Measurements from ENCODE around the gene TMTC3.

DNA sequence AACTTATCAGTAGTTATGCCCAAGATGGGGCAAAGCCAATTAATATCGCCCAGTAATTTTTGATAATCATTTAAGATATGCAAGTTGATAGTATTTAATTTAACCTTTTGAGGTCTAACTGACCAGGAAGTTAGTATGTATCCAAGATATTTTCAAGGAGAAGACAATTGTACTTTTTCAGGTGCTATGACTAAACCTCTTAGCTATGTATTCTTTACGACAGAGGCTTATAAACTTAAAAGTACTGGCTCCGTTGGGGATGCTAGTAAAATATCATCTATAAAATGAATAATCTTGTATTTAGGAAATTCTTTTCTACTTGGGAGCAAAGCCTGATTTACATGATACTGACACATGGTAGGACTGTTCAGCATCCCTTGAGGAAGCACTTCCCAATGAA is 40.3 kb downstream of the TMTC3 start:
- TF ChIP-seq POLR2A (IDR thresholded peaks at IDR 0.05; ENCODE audit: low read depth, low read length) = no peak
- TF ChIP-seq POLR2AphosphoS5 (IDR thresholded peaks at IDR 0.05; ENCODE audit: insufficient read depth, low read depth, low read length) = no peak
- TF ChIP-seq, protein P1, sequence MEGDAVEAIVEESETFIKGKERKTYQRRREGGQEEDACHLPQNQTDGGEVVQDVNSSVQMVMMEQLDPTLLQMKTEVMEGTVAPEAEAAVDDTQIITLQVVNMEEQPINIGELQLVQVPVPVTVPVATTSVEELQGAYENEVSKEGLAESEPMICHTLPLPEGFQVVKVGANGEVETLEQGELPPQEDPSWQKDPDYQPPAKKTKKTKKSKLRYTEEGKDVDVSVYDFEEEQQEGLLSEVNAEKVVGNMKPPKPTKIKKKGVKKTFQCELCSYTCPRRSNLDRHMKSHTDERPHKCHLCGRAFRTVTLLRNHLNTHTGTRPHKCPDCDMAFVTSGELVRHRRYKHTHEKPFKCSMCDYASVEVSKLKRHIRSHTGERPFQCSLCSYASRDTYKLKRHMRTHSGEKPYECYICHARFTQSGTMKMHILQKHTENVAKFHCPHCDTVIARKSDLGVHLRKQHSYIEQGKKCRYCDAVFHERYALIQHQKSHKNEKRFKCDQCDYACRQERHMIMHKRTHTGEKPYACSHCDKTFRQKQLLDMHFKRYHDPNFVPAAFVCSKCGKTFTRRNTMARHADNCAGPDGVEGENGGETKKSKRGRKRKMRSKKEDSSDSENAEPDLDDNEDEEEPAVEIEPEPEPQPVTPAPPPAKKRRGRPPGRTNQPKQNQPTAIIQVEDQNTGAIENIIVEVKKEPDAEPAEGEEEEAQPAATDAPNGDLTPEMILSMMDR (IDR thresholded peaks at IDR 0.05; ENCODE audit: extremely low read depth in 1 of 2, insufficient read depth in 1 of 2, low read depth in 1 of 2, low read length in 2 of 2) = no peak
- no peak for TF ChIP-seq MYC (IDR thresholded peaks at IDR 0.05; ENCODE audit: low read depth, low read length)
- TF ChIP-seq, protein P2, sequence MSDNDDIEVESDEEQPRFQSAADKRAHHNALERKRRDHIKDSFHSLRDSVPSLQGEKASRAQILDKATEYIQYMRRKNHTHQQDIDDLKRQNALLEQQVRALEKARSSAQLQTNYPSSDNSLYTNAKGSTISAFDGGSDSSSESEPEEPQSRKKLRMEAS (IDR thresholded peaks at IDR 0.05; ENCODE audit: insufficient read depth, insufficient read length) = no peak
- no peak for TF ChIP-seq JUN (IDR thresholded peaks at IDR 0.05; ENCODE audit: borderline replicate concordance, insufficient read depth, insufficient read length, low read depth)
- TF ChIP-seq GATA2 (IDR thresholded peaks at IDR 0.05; ENCODE audit: insufficient read depth, insufficient read length, low read depth, low read length) = no peak

Measured in endothelial cell of umbilical vein (primary cell).